AML-193 (cell line): Measurements from ENCODE around the gene ZC3H18.

Experiments
- DNase-seq, 2 experiments: peaks; one replicate each; lab custom pipeline; 2025; lab: John Stamatoyannopoulos, UW

The ZC3H18 gene

DNA sequence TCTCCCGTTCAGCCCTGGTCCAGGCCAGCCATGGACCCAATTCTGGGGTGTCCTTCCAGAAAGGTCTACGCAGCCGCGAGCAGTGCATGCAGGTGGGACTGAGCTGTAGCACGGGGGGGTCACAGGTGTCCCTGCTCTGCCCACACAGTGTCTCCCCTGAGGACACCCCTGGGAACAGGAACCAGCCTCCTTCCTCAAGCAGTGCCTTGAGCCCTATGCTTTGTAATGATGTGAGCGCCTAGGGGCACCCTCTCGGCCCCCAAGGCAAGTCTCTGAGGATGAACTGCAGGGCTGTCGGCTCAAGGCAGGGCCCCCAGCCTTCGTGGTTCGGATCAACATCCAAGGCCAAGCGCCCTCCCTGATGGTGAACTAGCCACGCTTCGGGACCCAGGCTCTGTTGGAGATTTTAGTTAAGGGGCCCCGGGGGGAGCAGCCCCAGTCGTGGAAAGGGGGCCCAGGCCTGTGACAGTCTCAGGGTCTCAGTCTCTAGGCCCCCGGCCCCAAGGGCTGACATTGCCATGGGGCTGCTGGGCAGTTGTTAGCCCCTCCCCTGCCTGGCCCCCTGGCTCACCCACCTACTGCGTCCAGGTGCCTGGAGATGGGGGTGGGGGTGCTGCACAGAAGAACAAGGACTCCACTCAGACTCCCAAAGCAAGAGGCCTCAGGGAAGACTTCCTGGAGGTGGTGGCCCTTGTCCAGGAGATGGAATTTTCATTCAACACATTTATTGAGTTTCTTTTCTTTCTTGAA lies 70.5 kb downstream of the ZC3H18 start:
- DNase-seq, result no peak

DNA sequence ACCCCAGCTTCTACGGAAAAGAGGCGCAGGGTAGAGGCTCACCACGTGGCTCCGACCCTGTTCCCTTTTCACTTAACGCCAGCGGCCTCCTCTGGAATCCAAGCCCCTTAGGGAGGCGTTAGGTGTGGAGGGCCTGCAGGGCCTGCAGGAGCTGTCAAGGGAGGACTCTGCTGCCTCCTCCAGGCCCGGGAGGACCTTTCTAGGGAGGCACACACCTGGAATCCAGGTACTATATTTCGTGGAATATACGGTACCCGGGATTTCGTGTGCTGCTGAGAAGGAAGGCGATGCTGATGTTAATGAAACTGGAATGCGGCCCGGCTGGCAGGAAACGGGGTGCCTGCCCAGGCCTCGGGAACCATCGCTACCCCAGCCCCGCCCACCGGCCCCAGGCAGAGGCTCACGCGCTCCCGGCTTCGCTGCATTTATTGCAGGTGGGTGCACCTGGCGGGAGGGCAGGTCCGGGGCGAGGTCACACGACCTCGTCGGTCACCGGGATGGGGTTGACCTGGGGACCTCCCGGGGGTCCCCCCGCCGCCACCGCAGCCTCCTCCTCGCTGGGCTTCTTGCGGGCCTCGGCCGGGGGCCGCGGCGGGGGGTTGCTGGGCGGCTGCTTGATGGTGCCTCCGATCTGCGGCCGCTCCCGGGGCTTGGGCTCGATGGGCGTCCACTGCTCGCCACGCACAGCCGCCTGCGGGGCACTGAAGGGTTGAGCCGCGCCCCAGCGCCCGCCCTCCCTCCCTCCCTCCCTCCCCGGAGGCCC lies 72.9 kb downstream of the ZC3H18 start:
- no peak for DNase-seq

DNA sequence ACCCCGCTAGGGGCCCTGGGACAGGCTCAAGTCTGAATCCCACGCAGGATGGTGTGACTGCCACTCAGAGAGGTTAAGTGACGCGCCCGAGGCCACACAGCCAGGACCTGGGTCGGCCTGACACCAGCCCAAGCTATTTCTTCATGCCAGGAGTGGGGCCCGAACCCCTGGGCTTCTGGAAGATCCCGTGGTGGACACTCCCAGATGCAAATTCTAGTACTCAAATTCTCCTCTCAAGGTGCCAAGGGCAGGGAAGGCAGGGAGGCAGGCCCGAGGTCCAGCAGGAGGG lies 73.4 kb downstream of the ZC3H18 start:
- no peak for DNase-seq

DNA sequence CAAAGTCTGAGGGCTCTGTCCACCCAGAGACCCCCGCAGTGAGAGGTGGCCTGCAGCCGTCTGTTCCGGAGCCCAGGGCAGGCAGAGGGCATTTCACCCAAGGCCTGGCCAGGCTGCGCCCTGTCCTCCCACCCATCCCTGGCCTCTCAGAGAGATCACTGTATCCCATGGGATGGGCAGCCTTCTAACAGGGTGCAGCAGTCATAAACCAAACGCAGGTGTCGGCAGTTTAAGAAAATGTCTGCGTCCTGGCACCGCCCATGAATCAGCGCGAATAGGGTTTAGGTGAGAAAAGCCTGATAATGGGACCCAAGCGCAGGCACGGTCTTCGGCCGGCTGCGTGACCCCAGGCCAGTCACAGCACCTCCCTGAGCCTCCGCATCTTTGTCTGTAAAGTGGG lies 75.3 kb downstream of the ZC3H18 start:
- DNase-seq, result no peak

GRCh38 chr16:88645941-88646340 lies 75.7 kb downstream of the ZC3H18 start:
- DNase-seq, result no peak

DNA sequence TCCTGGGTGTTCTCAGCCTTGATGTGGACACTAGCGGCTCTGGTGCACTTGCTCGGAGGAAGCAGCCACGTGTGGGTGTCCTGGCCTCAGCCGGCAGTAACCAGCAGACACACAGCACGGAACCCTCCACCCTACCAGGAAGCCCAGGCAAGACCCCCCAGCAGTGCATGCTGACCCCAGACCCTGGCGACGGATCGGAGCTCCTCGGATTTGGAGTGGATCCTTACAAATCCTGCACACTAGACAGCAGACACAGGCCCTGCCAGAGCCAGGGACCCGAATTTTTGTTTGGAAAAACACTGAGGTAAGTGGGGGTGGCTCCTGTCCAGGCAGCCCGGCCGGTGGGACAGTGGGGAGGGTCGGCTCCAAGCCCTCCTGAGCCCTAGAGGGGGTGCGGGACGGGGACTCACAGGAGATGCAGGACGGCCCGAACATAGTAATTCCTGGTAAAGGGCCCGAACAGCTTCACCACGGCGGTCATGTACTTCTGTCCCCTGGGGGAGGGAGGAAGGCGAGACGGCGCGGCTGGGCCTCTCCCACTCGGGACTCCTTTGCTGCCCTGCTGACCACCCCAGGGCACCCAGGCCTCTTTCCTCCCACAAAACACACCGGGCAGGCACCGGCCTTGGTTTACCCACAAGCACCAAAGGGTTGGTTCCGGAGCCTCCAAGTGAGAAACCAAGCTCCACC lies 76.3 kb downstream of the ZC3H18 start:
- DNase-seq, result no peak

GRCh38 chr16:88647178-88648070 lies 77.2 kb downstream of the ZC3H18 start:
- DNase-seq, result no peak

DNA sequence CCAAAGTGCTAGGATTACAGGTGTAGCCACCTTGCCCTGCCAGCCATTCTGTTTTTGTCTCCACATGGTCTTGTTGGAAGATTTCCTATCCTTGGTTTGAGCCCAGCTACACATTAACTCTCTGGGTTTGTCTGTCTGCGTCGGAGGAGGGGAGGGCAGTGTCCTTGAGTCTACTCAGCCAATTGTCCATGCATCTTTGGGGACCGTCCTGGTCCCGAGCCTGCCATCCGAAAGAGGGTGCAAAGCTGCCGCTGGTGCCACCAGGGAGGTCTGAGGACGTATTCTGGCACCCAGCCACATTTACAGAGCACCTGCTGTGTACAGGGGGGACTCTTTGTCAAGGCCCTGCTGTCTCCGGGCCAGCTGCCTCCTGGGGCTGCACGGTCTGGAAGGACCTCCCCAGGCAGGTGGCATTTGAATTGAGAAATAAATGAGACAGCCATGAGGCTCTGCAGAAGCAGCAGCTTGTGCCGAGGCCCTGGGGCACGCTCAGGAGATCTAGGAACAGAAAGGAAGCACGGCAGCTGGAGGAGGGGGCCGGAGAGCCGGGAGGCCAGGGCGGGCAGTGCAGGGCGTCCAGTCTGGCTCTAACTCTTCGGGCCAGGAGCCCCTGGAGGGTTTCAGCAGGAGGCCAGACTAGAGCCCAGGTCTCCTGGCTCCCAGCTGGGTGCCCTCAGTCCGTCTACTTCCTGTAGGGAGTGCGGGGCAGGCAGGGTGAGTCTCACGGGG lies 79.2 kb downstream of the ZC3H18 start:
- DNase-seq, result no peak

DNA sequence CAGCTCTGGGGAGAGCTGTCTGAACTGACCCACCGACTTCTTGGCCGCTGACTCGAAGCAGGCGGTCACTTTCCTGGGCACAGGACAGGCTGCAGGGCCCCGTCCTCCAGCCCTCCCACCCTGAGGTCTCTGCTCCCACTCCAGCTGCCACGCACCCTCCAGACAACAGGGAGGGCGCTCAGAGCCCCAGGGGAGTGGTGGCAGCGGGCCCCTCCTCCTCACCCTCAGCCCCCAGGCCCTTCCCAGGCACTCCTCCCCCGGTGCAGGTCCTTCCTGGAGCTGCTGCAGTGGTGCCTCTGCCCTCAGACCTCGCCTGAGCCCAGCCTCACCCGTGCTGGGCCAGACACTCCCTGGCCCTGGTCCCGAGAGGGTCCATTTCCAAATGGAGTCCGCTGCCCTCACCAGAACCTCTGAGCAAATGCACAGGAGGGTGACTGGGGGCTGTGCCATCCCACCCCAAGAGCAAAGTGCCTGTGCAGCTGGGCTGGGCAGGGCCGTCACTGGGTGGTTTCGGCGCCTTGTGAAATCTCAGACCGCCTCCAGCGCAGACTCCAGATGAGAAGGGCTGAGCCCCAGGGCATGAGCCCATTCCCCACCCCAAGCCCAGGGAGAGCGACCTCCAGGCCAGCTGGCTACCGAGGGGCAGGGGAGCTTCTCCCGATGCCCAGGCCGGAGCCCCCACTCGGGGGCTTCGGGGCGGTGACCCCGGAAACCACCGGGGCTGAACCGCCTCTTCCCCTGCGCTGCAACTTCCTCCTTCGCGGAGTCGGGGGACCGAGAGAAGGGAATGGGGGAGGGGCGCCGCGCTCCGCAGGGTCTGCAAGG lies 79.9 kb downstream of the ZC3H18 start:
- DNase-seq, result peak; percentile 46 to 58

GRCh38 chr16:88650749-88651275 lies 80.6 kb downstream of the ZC3H18 start, which contains the start of gene CYBA:
Gene CYBA, minus strand, starts transcription at chr16:88651053. Its CDS starts 40 bp downstream, at chr16:88651013.
- DNase-seq, result peak; percentile 55 to 62

- DNase-seq, result no peak
Measured at GRCh38 chr16:88651276-88651988, 81.2 kb downstream of the ZC3H18 start.

DNA sequence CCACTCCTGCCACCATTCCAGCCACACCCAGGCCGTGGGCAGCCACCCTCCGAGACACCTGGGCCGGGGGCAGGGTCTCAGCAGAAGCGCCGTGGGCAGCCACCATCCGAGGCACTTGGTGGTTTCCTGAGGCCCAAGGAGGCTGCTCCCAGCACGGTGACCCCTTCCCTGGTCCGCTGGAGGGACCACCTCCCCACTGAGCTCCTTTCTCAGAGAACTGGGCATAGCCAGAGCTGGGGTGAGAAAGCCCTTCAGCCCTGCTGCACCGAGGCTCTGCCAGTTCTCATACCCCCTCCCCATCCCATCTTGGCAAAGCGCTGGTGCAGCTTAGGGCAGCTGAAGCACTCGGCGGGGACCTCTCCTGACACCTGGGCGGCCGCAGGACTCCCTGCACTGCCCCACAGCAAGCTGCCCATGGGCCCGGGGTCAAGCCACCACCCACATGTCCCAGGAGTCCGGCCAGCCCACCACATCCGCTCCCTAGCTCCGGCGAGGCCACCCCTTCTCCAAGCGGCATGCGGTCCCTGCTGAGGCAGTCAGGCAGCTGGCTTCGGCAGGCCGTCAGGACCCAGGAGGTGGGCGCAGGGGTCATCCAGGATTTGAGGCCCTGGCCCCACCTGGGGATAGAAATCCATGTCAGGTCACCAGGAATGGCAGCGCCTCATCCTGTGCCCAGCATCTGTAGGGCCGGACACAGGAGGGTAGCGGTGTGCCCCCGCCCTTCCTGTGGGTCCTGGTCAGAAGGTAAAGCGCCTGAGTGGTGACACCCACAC lies 82.0 kb downstream of the ZC3H18 start:
- no peak for DNase-seq

- DNase-seq, result no peak
Measured at GRCh38 chr16:88652762-88653063, 82.5 kb downstream of the ZC3H18 start.

GRCh38 chr16:88653101-88653500 lies 82.9 kb downstream of the ZC3H18 start:
- DNase-seq, result no peak

DNA sequence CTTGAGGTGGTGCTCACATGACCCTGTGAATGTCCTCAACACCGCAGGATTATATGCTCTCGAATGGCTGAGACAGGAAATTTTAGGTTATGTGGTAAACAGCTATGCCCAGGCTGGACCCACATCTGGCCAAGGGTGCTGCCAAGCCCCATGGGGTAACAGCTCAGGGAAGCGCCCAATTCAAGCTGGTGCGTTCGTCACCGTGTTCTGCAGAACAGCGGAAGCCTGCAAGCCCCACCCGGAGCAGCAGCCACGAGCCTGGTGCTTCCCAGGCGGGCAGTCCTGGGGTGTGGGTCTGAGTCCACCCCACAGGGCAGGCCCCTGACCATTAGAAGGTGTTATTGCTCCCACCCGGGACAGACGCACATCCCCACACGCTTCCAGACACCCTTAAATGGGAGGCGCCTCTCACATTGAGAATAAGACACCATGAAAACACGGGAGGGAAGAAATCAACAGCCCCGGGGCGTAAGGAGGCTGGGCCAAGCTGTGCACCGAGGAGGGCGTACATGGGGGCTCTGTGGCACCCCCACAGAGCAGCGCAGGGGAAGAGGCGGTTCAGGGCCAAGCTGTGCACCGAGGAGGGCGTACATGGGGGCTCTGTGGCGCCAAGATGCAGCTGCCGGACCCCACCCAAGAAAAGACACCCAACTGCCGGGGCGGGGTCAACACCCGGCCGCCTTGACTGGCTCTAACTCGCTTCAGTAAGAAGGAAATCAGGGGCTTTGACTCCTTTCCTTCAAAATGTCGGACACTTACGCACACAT lies 83.6 kb downstream of the ZC3H18 start:
- DNase-seq, result no peak

- no peak for DNase-seq
Measured at GRCh38 chr16:88654363-88655052, 84.3 kb downstream of the ZC3H18 start.

DNA sequence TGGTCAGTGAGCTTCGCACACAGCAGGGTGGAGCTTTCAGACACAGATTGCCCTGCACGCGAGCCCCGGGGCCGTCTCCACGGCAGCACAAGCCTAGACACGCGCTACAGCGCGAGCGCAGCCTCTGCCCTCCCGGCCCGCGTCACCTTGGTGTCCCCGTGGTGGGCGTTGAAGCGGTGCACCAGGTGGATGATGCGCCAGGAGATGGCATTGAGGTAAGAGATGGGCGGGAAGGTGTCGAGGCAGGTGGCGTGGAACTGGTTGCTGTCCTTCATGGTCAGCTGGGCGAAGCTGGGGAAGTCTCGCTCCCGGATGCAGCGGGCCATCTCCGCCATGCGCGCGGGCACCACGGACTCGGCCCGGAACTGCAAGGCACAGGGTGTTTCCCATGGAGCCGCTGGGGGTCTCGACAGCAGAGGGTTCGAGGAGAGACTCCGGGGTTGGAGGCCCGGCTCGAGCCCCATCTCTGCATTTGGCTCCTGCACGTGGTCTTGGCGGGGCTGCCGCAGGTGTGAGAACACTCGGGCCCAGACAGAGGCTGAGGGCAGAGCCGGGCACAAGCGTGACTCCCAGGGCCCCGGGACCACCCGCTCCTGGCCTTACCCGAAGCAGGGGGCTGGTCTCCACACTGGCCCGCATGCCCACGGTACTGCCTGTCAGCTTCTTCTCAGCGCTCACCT lies 85.0 kb downstream of the ZC3H18 start:
- DNase-seq, result no peak
